Uterus (tissue), 4 donors: ENCODE measurements around the gene EPHB3. TPM values are rescaled to one million over a fixed set of nuclear protein-coding genes. Genes with fewer than 3 reads are reported as not detected.

Experiments used
- DNase-seq, 2 donors: peaks; one replicate each; pipeline ENCODE4 v3.0.0-alpha.2; 2019 to 2020
- H3K27ac ChIP-seq, 2 donors: fragments of 200-600 bp; sonication (generic); 1 replicate in 1 of 2; 2 replicates in 1 of 2; pipeline ENCODE4 v1.5.1; 2016 to 2018
- H3K27me3 ChIP-seq, 2 donors: fragments of 200-600 bp; sonication (generic); one replicate each; pipeline ENCODE4 v1.5.1; 2018 to 2019; ENCODE audit warnings: control low read depth in 1 of 2
- H3K36me3 ChIP-seq, 2 donors: fragments of 200-600 bp; sonication (generic); one replicate each; pipeline ENCODE4 v1.5.1; 2019; ENCODE audit warnings: control low read depth in 1 of 2
- H3K4me1 ChIP-seq, 2 donors: fragments of 200-600 bp; sonication (generic); one replicate each; pipeline ENCODE4 v1.5.1; 2018 to 2019; ENCODE audit warnings: control low read depth in 1 of 2
- H3K4me3 ChIP-seq, 2 donors: fragments of 200-600 bp; sonication (generic); 1 replicate in 1 of 2; 2 replicates in 1 of 2; pipeline ENCODE4 v1.5.1; 2018 to 2019; ENCODE audit warnings: mild to moderate bottlenecking in 1 of 2
- H3K9me3 ChIP-seq, 2 donors: fragments of 200-600 bp; sonication (generic); one replicate each; pipeline ENCODE4 v1.5.1; 2019; ENCODE audit warnings: control low read depth in 1 of 2
- POLR2A ChIP-seq, 2 donors: fragments of 450-650 bp; IDR thresholded peaks; one replicate each; pipeline ENCODE4 v1.6.1; 2016; ENCODE audit warnings: antibody characterized with exemption in 2 of 2, mild to moderate bottlenecking in 1 of 2, moderate library complexity in 1 of 2
- intact Hi-C: fragments of 100-400 bp; cut with DNase I; formaldehyde crosslinking; loops from one replicate; pipeline ENCODE4 v1.15.1; 2023; ENCODE audit warnings: low total_unique reads
- total RNA-seq, 4 donors: library from RNA; depleted of rRNA in 3 of 4; stranded (reverse); fragments of >200 nt in 3 of 4; gene quantifications; one replicate each; pipeline versions ENCODE4 v1.1.0 to v1.2.4, GENCODE V29; 2014 to 2023
- TF ChIP-seq, protein P1 (sequence below), 4 experiments: fragments of 200-600 bp in 2 of 4; fragments of 450-650 bp in 2 of 4; sonication (generic) in 2 of 4; IDR thresholded peaks; one replicate each; pipeline ENCODE4 v1.5.1; 2016 to 2019; ENCODE audit warnings: antibody characterized with exemption in 4 of 4, mild to moderate bottlenecking in 2 of 4, moderate library complexity in 1 of 4
- donor health status: DM: yes; HTN: yes; CAD: no.

EPHB3 gene
- total RNA-seq, 4 donors from 2014 or later = 2.0 to 70.2 (median 19.7) TPM

DNA sequence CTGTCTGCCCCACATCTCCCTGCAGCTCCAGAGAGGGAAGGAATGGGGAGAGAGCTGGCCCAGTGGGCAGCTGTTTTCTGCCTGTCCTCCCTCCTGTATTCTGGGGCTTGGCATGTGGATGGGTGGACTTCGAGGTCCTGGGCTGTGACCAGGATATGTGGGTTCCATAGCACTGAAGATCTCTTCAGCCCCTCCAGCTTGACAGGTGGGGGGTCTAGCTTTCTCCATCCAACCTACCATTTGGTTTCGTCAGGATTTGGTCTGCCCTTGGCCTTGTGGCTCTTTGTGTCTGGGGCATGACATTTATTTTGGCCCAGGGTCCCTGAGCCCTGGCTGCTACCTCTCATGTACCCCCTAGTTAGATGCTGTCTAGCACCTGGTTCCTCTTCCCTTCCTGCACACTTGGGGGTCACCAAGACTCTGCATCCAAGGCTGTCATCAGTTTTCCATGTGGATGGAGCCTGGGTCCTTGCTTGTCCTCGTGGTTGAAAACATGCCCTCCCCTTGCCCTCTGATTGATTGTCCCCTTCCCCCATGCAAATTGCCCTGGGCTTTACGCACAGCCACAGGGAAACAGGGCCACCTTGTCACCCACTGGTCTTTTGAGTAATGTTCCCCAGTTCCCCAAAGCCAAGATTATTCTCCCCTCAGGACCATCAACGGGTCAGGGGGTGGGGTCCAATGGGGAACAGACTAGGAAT lies 3.2 kb downstream of the EPHB3 start:
- Histone ChIP-seq H3K4me1 (peaks cover 2 to 16% of the 10 kb centered on the region in 2 donors), H3K27me3 (no peaks in the 10 kb centered on the region), H3K4me3 (peak overlapping the region in 1 of 2 donors; percentile 83), H3K27ac (peak overlapping the region; percentile 76 to 82), H3K36me3 (no peaks in the 10 kb centered on the region), H3K9me3 (no peaks in the 10 kb centered on the region)
- no peak for DNase-seq
- no peak for TF ChIP-seq POLR2A (IDR thresholded peaks at IDR 0.05)
- TF ChIP-seq, protein P1, sequence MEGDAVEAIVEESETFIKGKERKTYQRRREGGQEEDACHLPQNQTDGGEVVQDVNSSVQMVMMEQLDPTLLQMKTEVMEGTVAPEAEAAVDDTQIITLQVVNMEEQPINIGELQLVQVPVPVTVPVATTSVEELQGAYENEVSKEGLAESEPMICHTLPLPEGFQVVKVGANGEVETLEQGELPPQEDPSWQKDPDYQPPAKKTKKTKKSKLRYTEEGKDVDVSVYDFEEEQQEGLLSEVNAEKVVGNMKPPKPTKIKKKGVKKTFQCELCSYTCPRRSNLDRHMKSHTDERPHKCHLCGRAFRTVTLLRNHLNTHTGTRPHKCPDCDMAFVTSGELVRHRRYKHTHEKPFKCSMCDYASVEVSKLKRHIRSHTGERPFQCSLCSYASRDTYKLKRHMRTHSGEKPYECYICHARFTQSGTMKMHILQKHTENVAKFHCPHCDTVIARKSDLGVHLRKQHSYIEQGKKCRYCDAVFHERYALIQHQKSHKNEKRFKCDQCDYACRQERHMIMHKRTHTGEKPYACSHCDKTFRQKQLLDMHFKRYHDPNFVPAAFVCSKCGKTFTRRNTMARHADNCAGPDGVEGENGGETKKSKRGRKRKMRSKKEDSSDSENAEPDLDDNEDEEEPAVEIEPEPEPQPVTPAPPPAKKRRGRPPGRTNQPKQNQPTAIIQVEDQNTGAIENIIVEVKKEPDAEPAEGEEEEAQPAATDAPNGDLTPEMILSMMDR (IDR thresholded peaks at IDR 0.05) = no peak
- intact Hi-C loops = no loop called here

DNA sequence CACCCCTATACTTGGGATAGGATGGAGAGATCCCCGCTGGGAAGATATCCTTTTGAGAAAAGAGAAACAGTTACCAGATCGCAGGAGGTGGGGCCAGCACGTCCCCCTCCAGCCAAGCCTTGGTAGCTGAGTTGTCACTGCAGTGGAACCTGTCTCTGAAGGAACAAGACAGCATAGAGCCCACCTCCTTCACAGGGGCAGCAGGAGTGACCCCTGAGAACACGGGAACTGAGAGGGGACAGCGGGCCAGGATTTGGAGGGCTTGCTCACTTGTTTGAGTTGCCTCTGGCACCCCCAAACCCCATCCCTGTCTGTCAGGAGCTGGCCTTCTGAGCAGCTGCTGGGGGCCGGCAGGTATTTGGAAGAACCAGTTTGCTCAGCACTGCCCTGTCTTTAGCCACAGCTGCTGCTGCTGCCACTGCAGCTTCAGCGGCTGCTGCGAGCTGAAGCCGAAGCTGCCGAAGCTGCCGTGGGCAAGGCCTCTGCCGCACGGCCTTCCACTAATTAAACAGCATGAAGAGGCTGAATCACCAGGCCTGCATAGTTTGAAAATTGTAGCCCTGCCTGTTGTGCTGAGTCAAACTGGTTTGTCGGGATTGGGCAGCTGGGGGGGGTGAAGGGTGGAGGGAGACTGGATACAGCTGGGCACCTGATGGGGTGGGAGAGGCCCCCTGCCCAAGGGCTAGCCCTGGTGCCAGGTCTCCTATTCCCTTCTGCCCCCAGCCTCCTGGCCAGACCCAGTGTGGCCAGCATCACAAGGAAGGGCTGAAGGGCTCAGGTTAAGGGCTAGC lies 4.0 kb downstream of the EPHB3 start:
- peak overlapping the region; percentile 16 to 17 for H3K4me3 ChIP-seq
- peak; percentile 5 to 29 for TF ChIP-seq POLR2A (IDR thresholded peaks at IDR 0.05)
- TF ChIP-seq, protein P1 (IDR thresholded peaks at IDR 0.05) = no peak
- H3K27ac ChIP-seq = peak overlapping the region; percentile 76 to 82

DNA sequence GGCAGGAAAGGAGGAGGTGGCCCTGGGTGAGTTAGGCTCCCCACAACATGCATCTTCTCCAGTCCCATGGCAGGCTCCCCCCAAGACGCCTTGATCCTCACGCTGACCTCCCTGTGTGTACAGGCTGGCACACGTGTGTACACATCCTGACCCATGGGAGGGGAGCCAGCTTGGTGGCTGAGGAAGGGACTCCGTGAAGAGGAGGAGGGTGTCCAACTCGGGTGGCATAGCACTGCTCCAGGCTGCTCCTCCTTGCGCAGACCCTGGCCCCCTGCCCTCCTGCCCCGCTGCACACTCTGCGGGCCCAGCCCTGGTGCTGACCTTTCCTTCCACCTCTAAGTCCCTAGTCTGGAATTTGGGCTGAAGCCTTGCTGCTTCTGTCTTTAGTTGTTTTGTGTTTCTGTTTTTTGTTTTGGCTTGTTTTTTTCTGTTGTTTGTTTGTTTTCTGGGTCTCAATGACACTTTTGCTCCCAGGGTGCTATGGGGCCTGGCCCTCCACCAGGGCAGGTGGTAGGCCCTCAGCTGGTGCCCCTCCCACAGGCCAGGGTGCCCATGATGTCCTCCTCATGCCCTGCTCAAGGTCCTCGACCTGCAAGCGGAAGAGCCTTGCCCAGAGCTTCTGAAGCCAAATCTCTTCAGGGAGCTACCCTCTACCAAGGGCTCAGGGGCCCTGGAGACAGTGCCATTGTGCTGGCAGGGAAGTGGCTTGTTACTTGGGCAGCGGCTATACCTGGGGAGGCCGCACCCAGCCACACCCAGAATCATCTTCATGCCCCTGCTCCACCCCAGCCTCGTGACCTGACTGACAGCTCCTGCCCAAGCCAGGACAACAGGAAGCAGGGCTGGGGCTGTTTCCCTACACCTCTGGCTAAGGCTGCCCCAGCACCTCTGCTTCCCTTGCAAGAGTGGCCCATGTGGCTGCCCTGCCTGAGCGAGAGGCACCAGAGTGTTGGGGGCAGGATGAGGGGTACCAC lies 5.1 kb downstream of the EPHB3 start:
- Histone ChIP-seq H3K27ac (peak overlapping the region; percentile 76 to 82), H3K27me3 (no peaks in the 10 kb centered on the region), H3K36me3 (no peaks in the 10 kb centered on the region), H3K9me3 (no peaks in the 10 kb centered on the region), H3K4me3 (no peak overlapping the region), H3K4me1 (peaks cover 0 to 10% of the 10 kb centered on the region in 2 donors)
- intact Hi-C loops = no loop called here
- TF ChIP-seq, protein P1 (IDR thresholded peaks at IDR 0.05) = no peak
- TF ChIP-seq POLR2A (IDR thresholded peaks at IDR 0.05) = no peak
- no peak for DNase-seq

More for the DNA sequence above, 4.0 kb downstream of the EPHB3 start:
- Histone ChIP-seq H3K36me3 (no peaks in the 10 kb centered on the region), H3K4me1 (peaks cover 1 to 15% of the 10 kb centered on the region in 2 donors), H3K27me3 (no peaks in the 10 kb centered on the region), H3K9me3 (no peaks in the 10 kb centered on the region)
- peak; percentile 62 to 80 for DNase-seq
- intact Hi-C loops = no loop called here

DNA sequence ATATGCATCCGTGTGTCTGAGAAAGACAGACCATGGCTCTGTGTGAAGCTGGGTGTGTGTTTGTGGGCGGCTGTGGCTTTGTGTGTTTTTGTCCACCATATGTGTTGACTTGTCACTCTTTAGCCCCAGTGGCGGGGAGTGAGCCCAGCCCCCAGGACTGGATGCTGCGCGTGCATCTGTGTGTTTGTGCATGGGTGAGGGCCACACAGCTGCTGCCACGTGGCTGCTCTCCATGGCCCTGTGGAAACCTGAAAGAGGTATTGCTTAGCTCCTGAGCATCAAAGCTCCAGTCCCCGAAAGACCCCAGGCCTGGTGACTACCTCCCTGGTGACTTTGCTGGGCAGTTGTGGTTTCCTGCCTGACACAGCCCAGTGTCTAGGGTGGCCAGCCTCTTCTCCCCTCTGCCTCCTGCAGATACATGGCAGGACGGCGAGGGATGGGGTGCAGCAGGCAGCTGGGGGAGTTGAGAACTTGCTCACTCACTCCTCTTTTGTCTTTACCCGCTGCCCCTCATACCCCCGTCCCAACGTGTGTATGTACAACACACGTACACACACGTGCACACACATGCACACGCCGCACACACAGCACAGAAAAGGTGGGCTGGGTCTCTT lies 6.5 kb downstream of the EPHB3 start:
- Histone ChIP-seq H3K36me3 (no peaks in the 10 kb centered on the region), H3K27me3 (no peaks in the 10 kb centered on the region), H3K4me1 (peaks cover 0 to 10% of the 10 kb centered on the region in 2 donors), H3K27ac (peak overlapping the region; percentile 78 to 81), H3K9me3 (no peaks in the 10 kb centered on the region), H3K4me3 (peak overlapping the region in 1 of 2 donors; percentile 56)
- TF ChIP-seq POLR2A (IDR thresholded peaks at IDR 0.05) = no peak
- TF ChIP-seq, protein P1 (IDR thresholded peaks at IDR 0.05) = no peak
- intact Hi-C loops = no loop called here
- DNase-seq = no peak
